GM18861 (cell line): ENCODE results near the gene IRF9.
A peak's percentile ranks its signal among the peaks of the same experiment; 100 is the strongest.

Experiments used
- ATAC-seq: cut with Tn5 transposase; IDR thresholded peaks from one replicate; pipeline ENCODE4 v1.9.1; 2021; ENCODE audit not compliant: unreplicated experiment

Gene IRF9

GRCh38 chr14:24130717-24131548 is 30.1 kb upstream of the IRF9 start:
- no peak for ATAC-seq

GRCh38 chr14:24131549-24131966 is 29.5 kb upstream of the IRF9 start:
- no peak for ATAC-seq

GRCh38 chr14:24132061-24132685 is 28.9 kb upstream of the IRF9 start:
- no peak for ATAC-seq

GRCh38 chr14:24132976-24133375 is 28.1 kb upstream of the IRF9 start:
- ATAC-seq: no peak

- ATAC-seq: no peak
Measured at GRCh38 chr14:24133735-24134134, 27.3 kb upstream of the IRF9 start.

GRCh38 chr14:24135584-24135833 is 25.6 kb upstream of the IRF9 start:
- no peak for ATAC-seq

- peak; percentile 76 for ATAC-seq
Measured at GRCh38 chr14:24135834-24136683, 25.0 kb upstream of the IRF9 start, which contains the start of gene PSME1. TSS of gene PSME1 (plus strand) at chr14:24136194. CDS start at chr14:24136263, 69 bp downstream.

- ATAC-seq: no peak
Measured at GRCh38 chr14:24136684-24137528, 24.2 kb upstream of the IRF9 start.

- no peak for ATAC-seq
Measured at GRCh38 chr14:24137529-24138395, 23.3 kb upstream of the IRF9 start.

- ATAC-seq: no peak
Measured at GRCh38 chr14:24138396-24139271, 22.4 kb upstream of the IRF9 start.

GRCh38 chr14:24139272-24139934 is 21.7 kb upstream of the IRF9 start:
- no peak for ATAC-seq

GRCh38 chr14:24141097-24141880 is 19.8 kb upstream of the IRF9 start, which contains the start of gene EMC9:
TSS of gene EMC9 (minus strand) at chr14:24141591. CDS start at chr14:24141304, 287 bp downstream.
- ATAC-seq: peak; percentile 79

- ATAC-seq: no peak
Measured at GRCh38 chr14:24143511-24143910, 17.6 kb upstream of the IRF9 start.

GRCh38 chr14:24144451-24144850 is 16.6 kb upstream of the IRF9 start:
- ATAC-seq: no peak

- ATAC-seq: no peak
Measured at GRCh38 chr14:24145219-24145618, 15.8 kb upstream of the IRF9 start.

GRCh38 chr14:24145690-24146452 is 15.2 kb upstream of the IRF9 start:
- ATAC-seq: no peak
